HG03571 (cell line): ENCODE measurements around the gene PRSS27.

Source experiments
- ATAC-seq: cut with Tn5 transposase; IDR thresholded peaks from one replicate; pipeline ENCODE4 v1.9.1; 2021; ENCODE audit not compliant: unreplicated experiment

The PRSS27 gene

GRCh38 chr16:2720064-2720457, at the start of gene PRSS27:
Gene PRSS27 (minus strand): TSS chr16:2720224. CDS start chr16:2720160, 64 bp downstream.
- no peak for ATAC-seq

GRCh38 chr16:2769675-2770056, 49.6 kb upstream of the PRSS27 start:
- ATAC-seq = no peak

GRCh38 chr16:2769100-2769529, 49.1 kb upstream of the PRSS27 start:
- no peak for ATAC-seq

- no peak for ATAC-seq
These were observed 48.5 kb upstream of the PRSS27 start for GRCh38 chr16:2768403-2769089.

GRCh38 chr16:2767891-2768290, 47.9 kb upstream of the PRSS27 start:
- no peak for ATAC-seq

- ATAC-seq = no peak
These were observed 47.2 kb upstream of the PRSS27 start for GRCh38 chr16:2767140-2767731.

GRCh38 chr16:2766430-2767139, 46.6 kb upstream of the PRSS27 start:
- no peak for ATAC-seq

- no peak for ATAC-seq
These were observed 45.7 kb upstream of the PRSS27 start for GRCh38 chr16:2765462-2766404.

- ATAC-seq = no peak
These were observed 44.7 kb upstream of the PRSS27 start for GRCh38 chr16:2764718-2765117.

- no peak for ATAC-seq
These were observed 43.1 kb upstream of the PRSS27 start for GRCh38 chr16:2763173-2763572.

GRCh38 chr16:2762711-2763110, 42.7 kb upstream of the PRSS27 start:
- no peak for ATAC-seq

GRCh38 chr16:2761886-2762583, 42.0 kb upstream of the PRSS27 start:
- ATAC-seq = no peak

GRCh38 chr16:2761472-2761871, 41.4 kb upstream of the PRSS27 start:
- no peak for ATAC-seq

GRCh38 chr16:2757344-2757743, 37.3 kb upstream of the PRSS27 start:
- ATAC-seq = no peak

- no peak for ATAC-seq
These were observed 36.4 kb upstream of the PRSS27 start for GRCh38 chr16:2756288-2757015.

GRCh38 chr16:2755158-2755557, 35.1 kb upstream of the PRSS27 start:
- ATAC-seq = no peak

GRCh38 chr16:2753733-2754020, 33.7 kb upstream of the PRSS27 start:
- ATAC-seq = no peak

- ATAC-seq = peak; percentile 40
These were observed 33.1 kb upstream of the PRSS27 start for GRCh38 chr16:2752850-2753732.
